ENCODE results near the gene FOSL1.

DNA sequence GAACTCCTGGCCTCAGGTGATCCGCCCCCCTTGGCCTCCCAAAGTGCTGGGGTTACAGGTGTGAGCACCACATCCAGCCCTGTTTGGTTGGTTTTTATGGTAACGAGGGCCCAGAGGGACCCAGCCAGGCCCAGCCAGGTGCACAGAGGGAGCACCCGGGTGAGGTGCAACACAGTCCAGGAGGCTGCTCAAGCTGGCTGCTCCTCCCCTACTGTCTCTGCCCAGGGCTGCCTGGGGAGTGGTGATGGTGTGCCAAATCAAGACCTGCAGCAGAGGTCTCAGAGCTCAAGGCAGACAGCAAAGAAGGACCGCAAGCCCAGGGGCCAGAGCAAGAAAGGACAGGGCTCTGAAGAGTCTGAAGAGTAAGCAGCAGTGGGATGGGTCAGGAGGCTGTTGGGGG, 46.5 kb upstream of the FOSL1 start:
- TF ChIP-seq TAF1 (conservative IDR thresholded peaks at IDR 0.05): no peak
- no peak for TF ChIP-seq CTCF (IDR thresholded peaks at IDR 0.05; ENCODE audit: low read depth, low read length, missing input control)
- TF ChIP-seq ZBTB33 (IDR thresholded peaks at IDR 0.05): no peak
- TF ChIP-seq, protein P1, sequence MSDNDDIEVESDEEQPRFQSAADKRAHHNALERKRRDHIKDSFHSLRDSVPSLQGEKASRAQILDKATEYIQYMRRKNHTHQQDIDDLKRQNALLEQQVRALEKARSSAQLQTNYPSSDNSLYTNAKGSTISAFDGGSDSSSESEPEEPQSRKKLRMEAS (IDR thresholded peaks at IDR 0.05): no peak
- no peak for TF ChIP-seq YY1 (IDR thresholded peaks at IDR 0.05)
- no peak for TF ChIP-seq FOXA1 (IDR thresholded peaks at IDR 0.05)
- no peak for TF ChIP-seq SP1 (IDR thresholded peaks at IDR 0.05)
- TF ChIP-seq EGR1 (IDR thresholded peaks at IDR 0.05; ENCODE audit: low read depth in 2 of 2): no peak

Measured in liver (tissue), 3 donors.